Astrocyte (in vitro differentiated cells and primary cell): ENCODE measurements around the gene CRB2. TPM values are rescaled to one million over a fixed set of nuclear protein-coding genes. Genes with fewer than 3 reads are reported as not detected.

Experiments
- DNase-seq: peaks from one replicate; pipeline ENCODE4 v3.0.0-alpha.2; 2010; ENCODE audit warnings: low read depth
- FAIRE-seq: peaks from 2 replicates; lab custom pipeline; 2011; peaks lifted over from hg19 to GRCh38; lab: Jason Lieb, UNC
- H2AFZ ChIP-seq: 2 replicates; pipeline ENCODE4 v1.6.0; 2012; ENCODE audit warnings: low read depth, low read length, inconsistent platforms
- H3K27ac ChIP-seq: 2 replicates; pipeline ENCODE4 v1.5.1; 2011; ENCODE audit warnings: low read depth, low read length, inconsistent platforms
- H3K27me3 ChIP-seq: 2 replicates; pipeline ENCODE4 v1.6.0; 2011; ENCODE audit warnings: low read length, inconsistent platforms; ENCODE audit not compliant: insufficient read depth
- H3K36me3 ChIP-seq: 2 replicates; pipeline ENCODE4 v1.5.1; 2011; ENCODE audit warnings: low read length, inconsistent platforms; ENCODE audit not compliant: insufficient read depth
- H3K4me1 ChIP-seq: 2 replicates; pipeline ENCODE4 v1.5.1; 2011; ENCODE audit warnings: low read length, inconsistent platforms; ENCODE audit not compliant: insufficient read depth
- H3K4me2 ChIP-seq: 2 replicates; pipeline ENCODE4 v1.6.0; 2012; ENCODE audit warnings: low read length, inconsistent platforms
- H3K4me3 ChIP-seq: 2 replicates; pipeline ENCODE4 v1.5.1; 2011; ENCODE audit warnings: low read depth, mild to moderate bottlenecking, low read length, inconsistent platforms; ENCODE audit not compliant: insufficient read depth
- H3K79me2 ChIP-seq: 2 replicates; pipeline ENCODE4 v1.6.0; 2012; ENCODE audit warnings: mild to moderate bottlenecking, low read length, inconsistent platforms; ENCODE audit not compliant: insufficient read depth
- H3K9ac ChIP-seq: 2 replicates; pipeline ENCODE4 v1.6.0; 2012; ENCODE audit warnings: mild to moderate bottlenecking, low read length, inconsistent platforms
- H3K9me3 ChIP-seq: 2 replicates; pipeline ENCODE4 v1.5.1; 2012; ENCODE audit warnings: low read depth, mild to moderate bottlenecking, low read length, inconsistent platforms; ENCODE audit not compliant: insufficient read depth
- H4K20me1 ChIP-seq: 2 replicates; pipeline ENCODE4 v1.6.0; 2012; ENCODE audit warnings: low read length, inconsistent platforms; ENCODE audit not compliant: insufficient read depth
- H3K27ac Mint-ChIP-seq: one replicate; pipeline ENCODE4 v1.8.0; 2021; ENCODE audit warnings: mild to moderate bottlenecking, mixed read lengths; ENCODE audit not compliant: unreplicated experiment
- H3K27me3 Mint-ChIP-seq: one replicate; pipeline ENCODE4 v1.8.0; 2021; ENCODE audit warnings: low read depth, mixed read lengths; ENCODE audit not compliant: unreplicated experiment
- H3K36me3 Mint-ChIP-seq: one replicate; pipeline ENCODE4 v1.8.0; 2021; ENCODE audit warnings: low read depth, mixed read lengths; ENCODE audit not compliant: unreplicated experiment
- H3K4me1 Mint-ChIP-seq: one replicate; pipeline ENCODE4 v1.8.0; 2021; ENCODE audit warnings: low read depth, mixed read lengths; ENCODE audit not compliant: unreplicated experiment
- H3K4me3 Mint-ChIP-seq: one replicate; pipeline ENCODE4 v1.8.0; 2021; ENCODE audit warnings: mild to moderate bottlenecking, moderate library complexity, mixed read lengths; ENCODE audit not compliant: unreplicated experiment
- H3K9me3 Mint-ChIP-seq: one replicate; pipeline ENCODE4 v1.8.0; 2021; ENCODE audit warnings: mild to moderate bottlenecking, mixed read lengths; ENCODE audit not compliant: unreplicated experiment
- EZH2 ChIP-seq: IDR thresholded peaks from 2 replicates; pipeline ENCODE4 v1.6.1; 2012; ENCODE audit warnings: mild to moderate bottlenecking, low read length, inconsistent platforms; ENCODE audit not compliant: insufficient read depth
- total RNA-seq: library from RNA; stranded (reverse); gene quantifications from 2 replicates; pipeline ENCODE4 v1.2.1, GENCODE V29; 2021
- TF ChIP-seq, protein P1 (sequence below): IDR thresholded peaks from 2 replicates; pipeline ENCODE4 v1.5.1; 2011; ENCODE audit warnings: low read depth, mild to moderate bottlenecking, inconsistent platforms, low read length, moderate library complexity; ENCODE audit not compliant: insufficient read depth

Gene CRB2
- total RNA-seq, 1 donor from 2014 or later = 2.4 TPM

DNA sequence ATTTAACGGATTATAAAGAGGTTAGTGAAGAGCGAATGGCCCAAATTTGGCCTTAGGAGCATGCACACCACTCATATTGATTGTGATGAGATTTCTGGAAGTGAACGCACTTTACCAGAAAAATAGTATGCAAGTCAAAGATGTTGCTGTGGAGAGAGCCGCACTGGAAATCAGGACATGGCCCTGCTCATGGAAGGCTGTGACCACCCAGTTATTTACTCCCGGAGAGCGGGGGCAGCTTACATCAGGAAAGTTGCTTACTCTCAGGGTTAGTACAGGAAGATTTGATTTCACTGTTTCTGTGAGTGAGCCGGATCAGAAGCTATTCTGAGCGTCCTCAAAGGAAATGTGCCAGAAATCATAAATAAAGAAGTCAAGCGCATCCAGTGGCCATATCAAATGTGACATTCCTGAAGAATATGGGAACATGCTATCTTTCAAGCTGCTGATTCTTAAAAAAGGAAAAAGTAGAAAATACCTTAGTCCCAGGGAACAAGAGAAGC, 44.7 kb upstream of the CRB2 start:
- Mint-ChIP-seq H3K36me3 (no peaks in the 10 kb centered on the region), H3K9me3 (no peaks in the 10 kb centered on the region), H3K27ac (no peak overlapping the region), H3K27me3 (peaks cover 17% of the 10 kb centered on the region), H3K4me1 (no peaks in the 10 kb centered on the region), H3K4me3 (no peak overlapping the region)
- Histone ChIP-seq H3K9me3 (no peaks in the 10 kb centered on the region), H3K4me1 (no peaks in the 10 kb centered on the region), H3K36me3 (no peaks in the 10 kb centered on the region), H3K4me2 (no peak overlapping the region), H4K20me1 (no peaks in the 10 kb centered on the region), H3K79me2 (no peaks in the 10 kb centered on the region), H3K4me3 (no peak overlapping the region), H3K9ac (no peak overlapping the region), H3K27ac (no peak overlapping the region), H3K27me3 (peaks cover 6% of the 10 kb centered on the region), H2AFZ (no peak overlapping the region)
- TF ChIP-seq EZH2 = no peak
- TF ChIP-seq, protein P1, sequence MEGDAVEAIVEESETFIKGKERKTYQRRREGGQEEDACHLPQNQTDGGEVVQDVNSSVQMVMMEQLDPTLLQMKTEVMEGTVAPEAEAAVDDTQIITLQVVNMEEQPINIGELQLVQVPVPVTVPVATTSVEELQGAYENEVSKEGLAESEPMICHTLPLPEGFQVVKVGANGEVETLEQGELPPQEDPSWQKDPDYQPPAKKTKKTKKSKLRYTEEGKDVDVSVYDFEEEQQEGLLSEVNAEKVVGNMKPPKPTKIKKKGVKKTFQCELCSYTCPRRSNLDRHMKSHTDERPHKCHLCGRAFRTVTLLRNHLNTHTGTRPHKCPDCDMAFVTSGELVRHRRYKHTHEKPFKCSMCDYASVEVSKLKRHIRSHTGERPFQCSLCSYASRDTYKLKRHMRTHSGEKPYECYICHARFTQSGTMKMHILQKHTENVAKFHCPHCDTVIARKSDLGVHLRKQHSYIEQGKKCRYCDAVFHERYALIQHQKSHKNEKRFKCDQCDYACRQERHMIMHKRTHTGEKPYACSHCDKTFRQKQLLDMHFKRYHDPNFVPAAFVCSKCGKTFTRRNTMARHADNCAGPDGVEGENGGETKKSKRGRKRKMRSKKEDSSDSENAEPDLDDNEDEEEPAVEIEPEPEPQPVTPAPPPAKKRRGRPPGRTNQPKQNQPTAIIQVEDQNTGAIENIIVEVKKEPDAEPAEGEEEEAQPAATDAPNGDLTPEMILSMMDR = no peak
- DNase-seq (no peak), FAIRE-seq (no peak)

DNA sequence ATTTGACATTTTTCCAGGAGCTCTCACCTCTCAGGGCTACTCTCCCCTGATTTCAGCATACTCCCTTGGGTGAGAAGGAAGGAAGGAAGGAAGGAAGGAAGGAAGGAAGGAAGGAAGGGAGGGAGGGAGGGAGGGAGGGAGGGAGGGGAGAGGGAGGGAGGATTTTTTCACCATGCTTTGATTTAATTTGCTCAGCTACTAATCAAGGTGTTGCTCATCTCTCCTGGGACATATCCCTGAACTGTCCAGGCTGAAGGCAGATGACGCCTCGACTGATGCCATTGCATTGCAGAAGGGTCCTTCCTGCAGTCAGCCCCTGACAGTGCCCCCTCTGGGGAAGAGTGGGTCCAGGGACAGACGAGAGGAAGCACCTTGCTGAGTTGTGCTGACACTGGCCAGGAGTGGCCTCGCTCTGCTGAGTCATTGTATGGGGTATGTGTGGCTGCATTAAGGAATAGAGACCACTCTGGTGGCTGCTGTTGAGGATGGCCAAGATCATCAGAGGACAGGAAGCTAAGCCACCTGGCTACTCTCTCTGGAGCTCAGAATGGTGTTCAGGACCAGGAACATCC, 43.6 kb upstream of the CRB2 start:
- Histone ChIP-seq H3K4me2 (no peak overlapping the region), H3K27ac (no peak overlapping the region), H3K4me1 (no peaks in the 10 kb centered on the region), H3K9me3 (no peaks in the 10 kb centered on the region), H3K9ac (no peak overlapping the region), H3K4me3 (no peak overlapping the region), H3K27me3 (peaks cover 6% of the 10 kb centered on the region), H4K20me1 (no peaks in the 10 kb centered on the region), H3K79me2 (no peaks in the 10 kb centered on the region), H3K36me3 (no peaks in the 10 kb centered on the region), H2AFZ (no peak overlapping the region)
- Mint-ChIP-seq H3K27ac (no peak overlapping the region), H3K27me3 (peaks cover 13% of the 10 kb centered on the region), H3K9me3 (no peaks in the 10 kb centered on the region), H3K4me3 (no peak overlapping the region), H3K36me3 (no peaks in the 10 kb centered on the region), H3K4me1 (no peaks in the 10 kb centered on the region)
- TF ChIP-seq, protein P1 = no peak
- FAIRE-seq (no peak), DNase-seq (no peak)

DNA sequence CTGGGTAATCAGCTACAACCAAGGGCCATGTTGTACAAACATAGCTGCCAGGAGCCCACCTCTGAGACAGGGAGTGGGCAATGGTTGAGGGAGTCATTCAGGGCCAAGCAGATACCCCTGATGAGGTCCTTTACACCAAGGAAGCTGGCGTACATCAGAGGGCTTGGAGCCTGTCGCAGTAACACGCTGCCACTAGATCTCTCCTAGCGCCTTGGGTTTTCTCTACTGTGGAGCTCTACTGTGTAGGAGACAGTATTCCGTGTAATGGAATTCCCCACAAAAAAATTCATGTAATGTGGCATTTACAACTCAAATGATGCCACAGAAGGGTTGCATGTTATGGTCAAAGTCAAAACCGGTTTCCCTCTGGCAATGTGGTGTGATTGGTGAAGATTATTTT, 41.4 kb upstream of the CRB2 start:
- Histone ChIP-seq H2AFZ (no peak overlapping the region), H3K27me3 (peaks cover 13% of the 10 kb centered on the region), H4K20me1 (no peaks in the 10 kb centered on the region), H3K36me3 (no peaks in the 10 kb centered on the region), H3K4me1 (no peaks in the 10 kb centered on the region), H3K79me2 (no peaks in the 10 kb centered on the region), H3K9me3 (no peaks in the 10 kb centered on the region), H3K4me2 (no peak overlapping the region), H3K27ac (no peak overlapping the region), H3K9ac (no peak overlapping the region), H3K4me3 (no peak overlapping the region)
- no peak for FAIRE-seq
- TF ChIP-seq, protein P1 = no peak
- no peak for TF ChIP-seq EZH2
- H3K36me3 Mint-ChIP-seq = no peaks in the 10 kb centered on the region
- H3K4me1 Mint-ChIP-seq = no peaks in the 10 kb centered on the region
- no peak for DNase-seq
- no peaks in the 10 kb centered on the region for H3K9me3 Mint-ChIP-seq
- H3K27ac Mint-ChIP-seq = no peak overlapping the region
- H3K4me3 Mint-ChIP-seq = no peak overlapping the region
- H3K27me3 Mint-ChIP-seq = peaks cover 28% of the 10 kb centered on the region
